GM12865 (cell line): Measurements from ENCODE around the gene RASAL2.

Source experiments
- DNase-seq: peaks from one replicate; pipeline ENCODE4 v3.0.0; 2010; ENCODE audit warnings: low read depth
- H3K4me3 ChIP-seq: 2 replicates; pipeline ENCODE4 v1.5.1; 2011; ENCODE audit warnings: mild to moderate bottlenecking, low read depth, low read length, control low read depth
- CTCF ChIP-seq: IDR thresholded peaks from 2 replicates; pipeline ENCODE4 v1.5.1; 2011; ENCODE audit warnings: low read length, control low read depth, low read depth, inconsistent platforms; ENCODE audit not compliant: insufficient read depth; ENCODE audit errors: missing control alignments

The RASAL2 gene

GRCh38 chr1:178126741-178127185, 32.9 kb downstream of the RASAL2 start:
- no peak for DNase-seq
- H3K4me3 ChIP-seq: no peak overlapping the region
- TF ChIP-seq CTCF: no peak

- no peak overlapping the region for H3K4me3 ChIP-seq
These were observed 33.7 kb downstream of the RASAL2 start for GRCh38 chr1:178127482-178128191.

GRCh38 chr1:178133239-178133989, 39.5 kb downstream of the RASAL2 start:
- no peak overlapping the region for H3K4me3 ChIP-seq
- no peak for TF ChIP-seq CTCF
- DNase-seq: no peak

More at GRCh38 chr1:178127482-178128191, 33.7 kb downstream of the RASAL2 start:
- DNase-seq: no peak
- TF ChIP-seq CTCF: no peak

GRCh38 chr1:178134061-178134460, 40.2 kb downstream of the RASAL2 start:
- TF ChIP-seq CTCF: no peak
- no peak for DNase-seq
- H3K4me3 ChIP-seq: no peak overlapping the region

- H3K4me3 ChIP-seq: no peak overlapping the region
- no peak for TF ChIP-seq CTCF
- DNase-seq: no peak
These were observed 43.3 kb downstream of the RASAL2 start for GRCh38 chr1:178137238-178137637.

- no peak overlapping the region for H3K4me3 ChIP-seq
- no peak for DNase-seq
- TF ChIP-seq CTCF: no peak
These were observed 48.9 kb downstream of the RASAL2 start for GRCh38 chr1:178142806-178143205.
